ENCODE measurements around the gene TRAFD1. TPM values are rescaled to one million over a fixed set of nuclear protein-coding genes. Genes with fewer than 3 reads are reported as not detected.

TRAFD1 gene
- total and polyA plus RNA-seq, 2 of the 8 experiments (the other 6 are each of a cell fraction or from before 2014, with no cell fraction given): 18.1 to 33.1 TPM

DNA sequence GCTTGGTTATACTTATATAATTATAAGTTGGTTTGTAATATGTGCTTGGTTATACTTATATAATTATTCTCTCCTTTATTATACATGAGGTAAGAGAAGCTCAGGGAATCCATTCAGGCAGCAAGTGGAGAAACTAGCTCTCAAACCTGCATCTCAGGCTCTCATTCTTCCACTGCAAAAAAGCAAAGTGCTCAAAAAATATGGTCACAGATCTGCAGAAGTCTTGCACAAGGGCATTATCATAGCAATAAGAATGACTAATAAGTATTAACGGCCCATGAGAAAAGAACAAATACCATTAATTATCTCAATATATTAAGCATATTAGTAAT lies 476 bp upstream of the TRAFD1 start:
- H3K27ac ChIP-seq (ENCODE audit: low read depth, low read length): no peak overlapping the region
- no peak overlapping the region for H3K14ac ChIP-seq (ENCODE audit: insufficient read length)
- H3K27me3 ChIP-seq (replicated peaks in 1 of 4; ENCODE audit: control insufficient read depth in 3 of 4, extremely low read depth in 1 of 4, insufficient read depth in 3 of 4, low read length in 3 of 4): no peaks in the 10 kb centered on the region
- peak overlapping the region; percentile 77 to 91; a peak in 3 of 4 replicates for H3K4me2 ChIP-seq (ENCODE audit: insufficient read depth in 1 of 2, low read depth in 2 of 2, low read length in 2 of 2)
- peaks cover 2 to 5% of the 10 kb centered on the region in 2 experiments; a peak in 1 of 4 replicates for H3K79me2 ChIP-seq (ENCODE audit: control insufficient read depth in 1 of 2, insufficient read depth in 2 of 2, low read length in 2 of 2)
- ChIA-PET CTCF (ENCODE audit: partially characterized antibody) (interaction anchor here (1.0 to 1.2 kb wide), 3 partner anchors 9 to 38 kb away, joined by 3 to 4 read pairs (median 3); no protein-coding TSS in a partner anchor), POLR2A (ENCODE audit: partially characterized antibody) (interaction anchor here (1.3 to 8.1 kb wide), 5 partner anchors 8 to 111 kb away, joined by 3 to 90 read pairs (median 10); partner anchors contain the start of genes ERP29, NAA25 and TMEM116)
- DNase-seq (ENCODE audit: low read depth in 1 of 2, low spot score in 2 of 2) (no peak), FAIRE-seq (no peak)
- no peak overlapping the region for H2AFZ ChIP-seq (ENCODE audit: low read length)
- peaks cover 0 to 4% (median 1%) of the 10 kb centered on the region in 4 experiments; a peak in 4 of 7 replicates for H3K4me1 ChIP-seq (replicated peaks in 1 of 4; ENCODE audit: control insufficient read depth in 3 of 4, insufficient read depth in 4 of 4, low read length in 3 of 4)
- H4K20me1 ChIP-seq (replicated peaks in 1 of 2; ENCODE audit: control insufficient read depth in 1 of 2, insufficient read depth in 2 of 2, low read length in 2 of 2): peaks cover 2% of the 10 kb centered on the region in 2 experiments
- H2BK12ac ChIP-seq (ENCODE audit: low read depth, low read length): no peak overlapping the region
- H2BK20ac ChIP-seq (ENCODE audit: low read length): no peak overlapping the region
- no peak overlapping the region for H2BK15ac ChIP-seq (ENCODE audit: low read length)
- WGBS, 2 experiments (ENCODE audit: extremely low coverage in 1 of 2, insufficient coverage in 1 of 2, insufficient read length in 1 of 2, insufficient replicate concordance in 2 of 2, low coverage in 1 of 2, low lambda C conversion rate in 2 of 2, missing lambda C conversion rate in 1 of 2): 58% methylated on average over 1 of the region's 1 CpG; no CpG with 5 or more reads in 1 of the 2 experiments
- H3K79me1 ChIP-seq (ENCODE audit: low read depth, low read length): no peaks in the 10 kb centered on the region
- peaks cover 4% of the 10 kb centered on the region; the same call in 1 of the 2 replicates for H3K23me2 ChIP-seq (ENCODE audit: low read depth, low read length)
- no peak overlapping the region for H3K18ac ChIP-seq (ENCODE audit: extremely low read depth, low read length)
- H3K9ac ChIP-seq (replicated peaks in 1 of 4; ENCODE audit: extremely low read depth in 1 of 4, low read depth in 3 of 4, low read length in 3 of 4): no peak overlapping the region
- no peak overlapping the region for H4K8ac ChIP-seq (ENCODE audit: extremely low read depth, insufficient read depth, low read length)
- no peak overlapping the region for H2BK120ac ChIP-seq (replicated peaks; ENCODE audit: low read depth, low read length)
- no peak overlapping the region for H2AK5ac ChIP-seq (ENCODE audit: low read depth, low read length)
- peak overlapping the region in 1 of 4 experiments; percentile 78; a peak in 1 of 8 replicates for H3K4me3 ChIP-seq (ENCODE audit: extremely low read depth in 1 of 4, insufficient read depth in 2 of 4, low read depth in 3 of 4, low read length in 4 of 4)
- H4K91ac ChIP-seq (replicated peaks; ENCODE audit: insufficient read length, low read length): no peak overlapping the region
- H4K5ac ChIP-seq (ENCODE audit: insufficient read length, low read depth, low read length): no peak overlapping the region
- no peak overlapping the region for H2BK5ac ChIP-seq (ENCODE audit: low read depth, low read length)
- no peak overlapping the region for H3K56ac ChIP-seq (replicated peaks; ENCODE audit: insufficient read length, low read depth, low read length)
- no peaks in the 10 kb centered on the region for H3K36me3 ChIP-seq (ENCODE audit: control insufficient read depth in 2 of 4, insufficient read depth in 4 of 4, low read length in 3 of 4)
- no peaks in the 10 kb centered on the region for H3K9me3 ChIP-seq (ENCODE audit: insufficient read depth in 2 of 2, low read depth in 1 of 2, low read length in 1 of 2)
- no peak overlapping the region for H3K23ac ChIP-seq (ENCODE audit: insufficient read length)
- TF ChIP-seq SRF (IDR thresholded peaks at IDR 0.05; ENCODE audit: low read depth, low read length) (no peak), SIRT6 (IDR thresholded peaks at IDR 0.05; ENCODE audit: low read length) (no peak), ATF2 (IDR thresholded peaks at IDR 0.05; ENCODE audit: low read length) (no peak), NRF1 (IDR thresholded peaks at IDR 0.05; ENCODE audit: low read depth, low read length) (no peak), CTBP2 (IDR thresholded peaks at IDR 0.05; ENCODE audit: borderline replicate concordance, insufficient read depth, insufficient read length, low read length) (no peak), SIX5 (IDR thresholded peaks at IDR 0.05; ENCODE audit: low read depth, low read length) (no peak), KDM1A (IDR thresholded peaks at IDR 0.05; ENCODE audit: borderline replicate concordance, low read length) (no peak), GABPA (IDR thresholded peaks at IDR 0.05; ENCODE audit: borderline replicate concordance, insufficient read depth, low read length) (no peak), POLR2AphosphoS5 (IDR thresholded peaks at IDR 0.05; ENCODE audit: low read depth, low read length) (no peak), ZNF274 (IDR thresholded peaks at IDR 0.05; ENCODE audit: borderline replicate concordance, extremely low read depth, low read length) (no peak), BCL11A (IDR thresholded peaks at IDR 0.05; ENCODE audit: low read depth in 2 of 2, low read length in 2 of 2) (no peak)
- H3K4ac ChIP-seq (replicated peaks; ENCODE audit: insufficient read length, low read depth, low read length): no peak overlapping the region

All from H1 (cell line).